GM12878 (cell line): ENCODE results near the gene SHPK.

Experiments
- CHD1 ChIP-seq: IDR thresholded peaks from 2 replicates; pipeline ENCODE4 v1.6.1; 2012; ENCODE audit warnings: low read depth, low read length, improper control_type of control experiment
- EP300 ChIP-seq, 2 experiments: fragments of 150-350 bp in 1 of 2; IDR thresholded peaks; 2 replicates each; pipeline ENCODE4 v1.6.1; 2011 to 2012; ENCODE audit warnings: low read depth in 2 of 2, low read length in 2 of 2, borderline replicate concordance in 1 of 2, improper control_type of control experiment in 1 of 2, inconsistent platforms in 1 of 2; ENCODE audit not compliant: control insufficient read depth in 1 of 2
- NBN ChIP-seq: fragments of 450-650 bp; IDR thresholded peaks from 2 replicates; pipeline ENCODE4 v1.6.1; 2016
- RFX5 ChIP-seq: IDR thresholded peaks from 2 replicates; pipeline ENCODE4 v1.6.1; 2011; ENCODE audit warnings: low read depth, low read length, improper control_type of control experiment
- STAT1 ChIP-seq: fragments of 450-650 bp; conservative IDR thresholded peaks from 2 replicates; pipeline ENCODE4 v1.6.1; 2014; ENCODE audit warnings: antibody characterized with exemption, mild to moderate bottlenecking

DNA sequence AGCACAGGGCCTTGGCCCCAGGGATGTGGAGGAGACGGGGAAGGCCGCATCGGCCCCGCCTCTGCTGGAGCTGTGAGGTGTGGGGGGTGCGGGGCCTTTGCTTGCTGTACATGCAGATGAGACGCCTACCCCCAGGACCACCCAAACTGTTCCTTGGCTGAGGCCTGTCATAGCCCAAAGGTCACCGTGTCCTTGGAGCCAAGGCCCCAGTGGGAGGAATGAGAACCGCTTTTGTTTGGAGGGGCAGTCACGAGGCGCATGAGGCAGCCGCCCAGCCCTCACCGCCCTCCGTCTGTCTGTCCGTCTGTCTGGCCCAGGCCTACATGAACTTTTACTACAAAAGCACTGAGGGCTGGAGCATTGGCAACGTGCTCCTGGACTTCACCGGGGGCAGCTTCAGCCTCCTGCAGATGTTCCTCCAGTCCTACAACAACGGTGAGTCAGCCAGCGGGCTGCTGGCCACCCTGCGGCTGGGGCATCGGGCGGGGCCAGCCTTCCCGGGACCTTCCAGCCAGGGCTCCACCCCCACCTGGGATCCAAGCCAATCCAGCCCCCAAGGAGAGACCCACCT is 23.6 kb upstream of the SHPK start:
- no peak for TF ChIP-seq STAT1
- no peak for TF ChIP-seq RFX5
- no peak for TF ChIP-seq EP300 (IDR thresholded peaks at IDR 0.05; ENCODE audit: borderline replicate concordance in 1 of 2, control insufficient read depth in 1 of 2, low read depth in 2 of 2, low read length in 2 of 2)
- TF ChIP-seq CHD1: no peak
- TF ChIP-seq NBN: no peak
